Upper lobe of left lung (tissue), 4 donors: ENCODE data around the gene FBXW7.

Experiments
- EP300 ChIP-seq, 4 donors: sonication (generic); formaldehyde crosslinking; IDR thresholded peaks; one replicate each; pipeline ENCODE4 v1.5.1; 2017; ENCODE audit warnings: antibody characterized with exemption in 4 of 4, control low read depth in 2 of 4
- POLR2AphosphoS5 ChIP-seq, 2 donors: sonication (generic); formaldehyde crosslinking; IDR thresholded peaks; one replicate each; pipeline ENCODE4 v1.5.1; 2017; ENCODE audit warnings: antibody characterized with exemption in 2 of 2
- TF ChIP-seq, protein P1 (sequence below), 6 experiments: fragments of 450-650 bp in 4 of 6; fragments of 200-600 bp in 2 of 6; sonication (generic) in 2 of 6; IDR thresholded peaks; one replicate each; pipeline ENCODE4 v1.5.1; 2016 to 2019; ENCODE audit warnings: antibody characterized with exemption in 6 of 6

DNA sequence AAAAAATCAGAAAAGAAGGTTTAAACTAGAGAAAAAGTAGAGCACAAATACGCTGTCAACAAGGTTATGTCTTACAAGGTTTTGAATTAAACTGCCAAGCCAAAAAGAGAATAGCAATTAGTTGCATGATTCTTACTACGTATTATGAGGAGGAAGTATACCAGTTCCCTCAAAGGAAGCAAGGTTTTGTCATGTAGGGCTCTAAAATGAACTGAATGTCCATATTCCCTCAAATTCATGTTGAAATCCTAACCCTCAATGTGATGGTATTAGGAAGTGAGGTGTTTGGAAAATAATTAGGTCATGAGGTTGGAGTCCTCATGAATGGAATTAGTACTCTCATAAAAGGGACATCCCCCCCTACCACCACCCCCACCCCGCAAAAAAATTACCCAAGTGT is 201.0 kb downstream of the FBXW7 start:
- TF ChIP-seq EP300 (IDR thresholded peaks at IDR 0.05) (no peak), POLR2AphosphoS5 (IDR thresholded peaks at IDR 0.05) (no peak)
- TF ChIP-seq, protein P1, sequence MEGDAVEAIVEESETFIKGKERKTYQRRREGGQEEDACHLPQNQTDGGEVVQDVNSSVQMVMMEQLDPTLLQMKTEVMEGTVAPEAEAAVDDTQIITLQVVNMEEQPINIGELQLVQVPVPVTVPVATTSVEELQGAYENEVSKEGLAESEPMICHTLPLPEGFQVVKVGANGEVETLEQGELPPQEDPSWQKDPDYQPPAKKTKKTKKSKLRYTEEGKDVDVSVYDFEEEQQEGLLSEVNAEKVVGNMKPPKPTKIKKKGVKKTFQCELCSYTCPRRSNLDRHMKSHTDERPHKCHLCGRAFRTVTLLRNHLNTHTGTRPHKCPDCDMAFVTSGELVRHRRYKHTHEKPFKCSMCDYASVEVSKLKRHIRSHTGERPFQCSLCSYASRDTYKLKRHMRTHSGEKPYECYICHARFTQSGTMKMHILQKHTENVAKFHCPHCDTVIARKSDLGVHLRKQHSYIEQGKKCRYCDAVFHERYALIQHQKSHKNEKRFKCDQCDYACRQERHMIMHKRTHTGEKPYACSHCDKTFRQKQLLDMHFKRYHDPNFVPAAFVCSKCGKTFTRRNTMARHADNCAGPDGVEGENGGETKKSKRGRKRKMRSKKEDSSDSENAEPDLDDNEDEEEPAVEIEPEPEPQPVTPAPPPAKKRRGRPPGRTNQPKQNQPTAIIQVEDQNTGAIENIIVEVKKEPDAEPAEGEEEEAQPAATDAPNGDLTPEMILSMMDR (IDR thresholded peaks at IDR 0.05) = no peak
